IPS-NIHi11 (cell line): ENCODE results near the gene MICAL2.

Experiments used
- DNase-seq: peaks from one replicate; pipeline ENCODE4 v3.0.0; 2012; ENCODE audit warnings: mixed read lengths, low spot score

Gene MICAL2

DNA sequence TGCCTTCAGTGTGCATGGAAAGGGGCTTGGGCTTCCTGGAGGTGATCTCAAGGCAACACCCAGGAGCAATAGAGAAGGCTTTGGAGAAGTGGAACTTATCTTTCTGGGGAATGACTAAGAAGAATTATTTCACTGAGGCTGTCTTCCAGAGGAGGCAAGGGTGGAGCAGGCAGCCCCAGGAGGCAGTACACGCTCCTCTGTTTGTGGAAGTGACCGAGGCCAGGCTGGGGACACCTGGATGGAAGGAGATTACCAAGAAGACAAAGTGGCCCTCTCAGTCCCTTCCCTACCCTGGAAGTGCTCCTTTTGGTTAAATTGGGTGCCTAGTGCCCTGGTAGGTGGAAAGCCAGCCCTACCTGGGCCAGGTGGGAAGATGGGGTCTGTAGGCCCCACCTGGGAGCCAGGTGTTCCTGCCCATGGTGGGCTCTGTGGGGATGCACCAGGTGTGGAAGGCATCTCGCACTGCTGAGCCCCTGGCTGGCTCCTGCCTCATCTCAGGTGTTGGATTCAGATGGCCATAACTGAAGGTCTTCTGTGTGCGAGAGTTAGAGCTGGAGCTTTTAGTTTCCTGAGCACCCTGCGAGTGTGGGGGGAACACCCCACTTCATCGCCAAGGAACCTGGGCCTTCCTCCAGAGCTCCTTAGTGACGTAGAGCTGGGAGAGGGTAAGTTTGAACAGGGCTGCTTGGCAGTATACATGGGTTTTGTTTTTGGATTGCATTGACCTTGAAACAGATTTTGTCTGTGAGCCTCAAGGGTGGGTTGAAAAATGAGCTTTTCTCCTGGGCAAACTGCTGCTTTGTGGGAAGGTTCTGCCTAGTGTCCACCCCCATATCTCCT is 46.1 kb downstream of the MICAL2 start:
- DNase-seq: no peak

- no peak for DNase-seq
These were observed 46.9 kb downstream of the MICAL2 start for GRCh38 chr11:12157241-12157661.

GRCh38 chr11:12158909-12159308 is 48.5 kb downstream of the MICAL2 start:
- DNase-seq: no peak

DNA sequence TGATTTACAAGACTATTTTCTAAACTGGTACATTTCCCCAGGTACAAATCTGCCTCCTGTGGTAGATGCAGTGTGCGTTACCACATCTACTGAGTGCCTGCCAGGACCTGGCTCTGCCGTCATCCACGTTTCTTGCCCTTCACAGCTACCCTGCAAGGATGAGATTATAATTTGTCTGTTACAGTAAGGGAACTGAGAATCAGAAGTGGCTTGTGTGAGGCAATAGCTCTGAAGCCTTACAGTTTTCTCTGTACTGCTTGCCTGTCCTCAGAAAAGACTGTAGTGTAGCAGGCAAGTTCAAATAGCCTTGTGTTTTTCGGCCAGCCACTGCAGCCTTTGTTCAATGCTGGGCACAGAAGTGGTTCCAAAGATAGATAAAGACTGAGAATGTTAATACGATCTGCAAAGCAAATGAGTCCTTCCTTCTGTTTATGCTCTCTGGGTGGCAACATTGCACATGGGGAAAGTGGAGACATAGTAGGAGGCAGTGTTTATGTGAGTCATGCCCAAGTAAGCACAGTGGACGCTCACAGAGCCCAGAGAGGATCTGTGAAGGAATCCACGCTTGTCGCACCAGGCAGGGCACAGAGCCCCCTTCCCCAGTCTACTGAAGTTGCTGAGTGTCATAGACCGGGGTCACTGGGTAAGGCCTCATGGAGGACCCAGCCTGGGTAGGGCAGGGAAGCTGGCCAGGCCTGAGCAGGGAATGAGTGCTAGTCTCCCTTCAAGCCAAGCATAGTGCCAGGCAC is 49.1 kb downstream of the MICAL2 start:
- DNase-seq: no peak

GRCh38 chr11:12160231-12160630 is 49.8 kb downstream of the MICAL2 start:
- DNase-seq: no peak

- DNase-seq: no peak
These were observed 50.3 kb downstream of the MICAL2 start for GRCh38 chr11:12160680-12161079.

GRCh38 chr11:12161137-12161536 is 50.7 kb downstream of the MICAL2 start:
- DNase-seq: no peak

- no peak for DNase-seq
These were observed 51.4 kb downstream of the MICAL2 start for GRCh38 chr11:12161603-12162350.

DNA sequence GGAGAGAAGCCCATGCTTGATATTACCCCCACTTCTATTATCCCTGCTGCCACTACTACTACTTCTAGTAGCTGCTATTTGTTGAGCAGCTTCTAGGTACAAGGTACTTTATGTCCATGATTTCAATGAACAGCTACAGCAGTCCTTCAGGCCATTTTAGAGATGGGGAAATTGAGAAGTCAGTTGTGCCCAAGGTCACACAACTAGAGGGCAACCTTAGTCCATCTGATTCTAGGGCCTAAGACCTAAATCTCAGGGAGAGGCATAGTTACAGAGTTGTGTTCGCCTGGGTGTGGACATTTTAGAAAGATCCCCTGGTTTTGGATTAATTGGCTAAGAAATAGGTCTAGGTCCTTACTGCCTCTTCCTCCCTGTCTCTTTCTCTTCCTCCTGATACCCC is 52.3 kb downstream of the MICAL2 start:
- DNase-seq: no peak

DNA sequence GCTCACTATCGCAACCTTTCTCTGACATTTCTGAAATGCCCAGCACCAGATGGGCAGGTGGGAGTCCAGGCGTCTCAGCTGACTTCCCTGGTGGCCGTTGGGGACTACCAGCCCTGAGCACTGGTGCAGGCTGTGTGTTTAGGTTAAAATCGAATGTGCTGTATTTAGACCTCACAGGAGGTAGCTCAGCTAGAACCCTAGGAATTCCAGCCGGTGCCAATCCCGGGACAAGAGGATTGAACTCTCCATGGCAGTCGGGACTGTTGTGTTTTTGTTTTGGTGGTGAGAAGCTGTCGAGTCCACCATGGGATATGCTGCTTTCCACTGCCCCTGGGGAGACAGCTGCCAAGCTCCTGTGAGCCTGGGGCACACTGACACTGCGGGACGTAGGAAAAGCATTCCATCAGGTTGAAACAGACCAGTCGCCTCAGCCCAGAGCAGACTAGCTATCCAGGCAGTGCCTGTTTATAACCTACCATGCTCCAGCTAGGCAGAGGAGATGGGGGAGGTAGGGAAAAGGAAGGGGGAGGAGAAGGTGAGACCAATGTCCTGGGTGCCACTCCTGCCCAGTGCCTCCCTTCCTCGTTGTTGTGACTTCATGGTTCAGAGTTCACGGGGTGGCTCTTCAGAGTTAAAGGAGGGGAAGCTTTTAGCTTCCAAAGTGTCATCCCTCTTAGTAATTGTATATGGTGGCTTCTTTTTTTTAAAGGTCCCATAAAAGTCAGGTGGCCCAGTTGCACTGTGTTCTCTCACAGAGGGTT is 53.0 kb downstream of the MICAL2 start:
- no peak for DNase-seq

DNA sequence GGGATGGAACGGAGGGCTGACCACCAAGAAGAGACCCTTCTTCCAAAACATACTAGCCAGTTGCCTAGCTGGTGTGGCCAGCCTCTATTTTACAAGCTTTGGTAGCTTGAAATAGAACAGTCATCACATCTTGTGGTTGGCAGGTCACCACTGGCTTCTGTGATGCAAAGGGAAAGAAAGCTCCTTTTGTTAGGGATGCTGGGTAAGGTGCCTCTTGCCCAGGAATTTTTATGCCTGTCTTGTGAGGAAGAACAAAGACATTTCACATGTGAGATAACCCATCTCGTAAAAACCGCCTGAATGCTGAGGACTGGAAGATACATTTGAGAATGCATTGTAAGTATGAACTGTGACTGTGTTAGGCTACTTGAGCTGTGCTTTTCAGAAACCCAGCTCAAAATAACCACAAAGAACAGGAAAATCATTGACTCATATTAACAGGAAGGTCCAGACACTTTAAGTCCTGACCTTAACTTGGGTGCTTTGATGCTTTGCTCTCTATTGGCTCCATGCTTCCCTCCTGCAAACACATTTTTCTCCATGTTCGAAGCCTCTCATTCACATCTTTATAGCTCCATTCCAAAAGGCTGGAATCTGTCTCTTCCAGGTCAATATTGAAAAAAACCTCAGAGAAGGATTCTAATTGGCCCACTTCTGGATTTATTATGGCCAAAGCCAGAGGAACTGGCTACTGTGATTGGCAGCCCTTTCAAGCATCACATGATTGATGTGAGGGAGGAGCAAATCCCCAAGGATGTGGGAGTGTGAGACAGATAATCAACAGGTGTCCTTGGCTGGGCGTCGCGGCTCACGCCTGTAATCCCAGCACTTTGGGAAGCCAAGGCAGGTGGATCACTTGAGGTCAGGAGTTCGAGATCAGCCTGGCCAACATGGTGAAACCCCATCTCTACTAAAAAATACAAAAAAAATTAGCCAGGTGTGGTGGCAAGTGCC is 53.9 kb downstream of the MICAL2 start:
- DNase-seq: no peak

- no peak for DNase-seq
These were observed 55.0 kb downstream of the MICAL2 start for GRCh38 chr11:12165237-12165875.

- no peak for DNase-seq
These were observed 56.1 kb downstream of the MICAL2 start for GRCh38 chr11:12166299-12167060.

DNA sequence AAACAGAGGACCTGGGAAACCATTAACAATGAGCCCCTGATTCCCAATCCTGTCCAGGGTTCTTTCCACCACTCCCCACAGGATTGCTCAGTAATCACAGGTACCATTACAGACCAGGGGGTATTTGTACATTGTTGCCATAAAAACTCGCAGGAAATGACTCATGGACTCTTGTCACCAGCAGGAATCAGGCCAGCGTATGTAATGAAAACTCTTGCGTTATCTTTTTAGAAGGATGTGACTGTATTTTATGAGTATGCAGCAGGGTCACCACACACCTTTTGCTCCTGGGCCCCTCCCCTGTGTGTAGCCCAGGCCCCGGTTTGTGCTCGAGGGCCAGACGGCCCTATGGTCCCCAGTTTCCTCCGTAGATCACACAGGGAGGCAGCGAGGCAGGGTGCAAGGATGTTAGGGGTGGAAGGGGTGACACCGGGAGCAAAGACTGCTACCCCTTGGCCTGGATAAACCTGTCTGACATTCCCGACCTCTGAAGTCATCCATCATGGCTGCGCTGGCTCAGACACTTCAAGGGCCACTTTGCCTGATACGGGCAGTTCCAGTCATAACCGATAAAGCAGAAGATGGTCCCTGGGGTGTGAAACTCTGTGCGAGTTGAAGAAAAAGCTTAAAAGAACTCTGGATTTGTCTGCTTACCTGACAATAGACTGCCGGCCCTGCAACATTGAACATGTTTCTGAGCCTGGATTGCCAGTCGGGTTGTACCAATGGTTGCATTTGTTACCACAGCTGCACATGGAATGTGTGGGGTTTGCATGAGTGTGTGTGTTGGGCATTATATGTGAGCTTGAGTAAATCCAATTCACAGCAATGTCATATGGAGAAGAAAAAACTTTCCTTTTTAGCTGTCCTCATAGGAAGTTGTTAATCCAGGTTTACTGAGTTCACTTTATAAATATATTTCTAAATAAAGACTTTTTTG is 56.9 kb downstream of the MICAL2 start:
- no peak for DNase-seq

DNA sequence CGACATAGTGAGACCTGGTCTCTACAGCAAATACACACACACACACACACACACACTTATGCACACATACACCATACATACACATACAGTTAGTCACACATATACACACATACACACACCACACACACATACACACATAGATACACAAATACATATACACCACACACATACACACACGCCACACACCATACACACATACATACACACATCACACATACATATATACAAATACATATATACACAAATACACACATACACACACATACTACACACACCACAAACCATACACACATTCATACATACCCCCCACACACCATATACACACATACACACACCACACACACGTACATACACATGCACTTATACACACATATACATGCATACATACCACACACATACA is 57.7 kb downstream of the MICAL2 start:
- DNase-seq: no peak

GRCh38 chr11:12169822-12170221 is 59.4 kb downstream of the MICAL2 start:
- DNase-seq: no peak

GRCh38 chr11:12170501-12170900 is 60.1 kb downstream of the MICAL2 start:
- DNase-seq: no peak

DNA sequence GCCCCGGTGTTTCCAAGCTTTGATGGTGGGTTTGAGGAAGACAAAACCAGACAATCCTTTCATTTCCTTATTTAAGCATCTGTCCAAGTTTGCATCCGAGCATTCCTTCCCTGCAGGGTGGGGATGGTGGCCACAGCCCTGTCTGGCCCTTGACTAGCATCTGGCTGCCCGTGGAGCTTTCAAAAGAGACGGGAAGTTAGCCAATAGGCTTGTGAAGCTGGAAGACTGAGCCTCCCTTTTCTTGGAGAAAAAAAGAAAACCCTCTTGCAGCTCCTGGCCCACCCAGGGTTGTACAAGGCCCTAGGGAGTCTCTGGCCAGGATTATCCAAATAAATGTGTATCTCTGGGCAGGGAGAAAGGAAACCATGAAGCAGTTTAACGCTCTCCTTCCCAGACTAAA is 60.6 kb downstream of the MICAL2 start:
- no peak for DNase-seq
